Breast epithelium (tissue), 3 donors: ENCODE measurements around the gene FBXL3.

Experiments
- POLR2A ChIP-seq: fragments of 450-650 bp; IDR thresholded peaks from one replicate; pipeline ENCODE4 v1.6.1; 2016; ENCODE audit warnings: antibody characterized with exemption, mild to moderate bottlenecking, moderate library complexity
- POLR2AphosphoS5 ChIP-seq, 3 donors: sonication (generic); formaldehyde crosslinking; IDR thresholded peaks; one replicate each; pipeline ENCODE4 v1.6.1; 2017; ENCODE audit warnings: antibody characterized with exemption in 3 of 3
- TF ChIP-seq, protein P1 (sequence below), 3 donors: fragments of 450-650 bp; IDR thresholded peaks; one replicate each; pipeline ENCODE4 v1.5.1; 2016 to 2017; ENCODE audit warnings: antibody characterized with exemption in 3 of 3, mild to moderate bottlenecking in 3 of 3, moderate library complexity in 3 of 3

DNA sequence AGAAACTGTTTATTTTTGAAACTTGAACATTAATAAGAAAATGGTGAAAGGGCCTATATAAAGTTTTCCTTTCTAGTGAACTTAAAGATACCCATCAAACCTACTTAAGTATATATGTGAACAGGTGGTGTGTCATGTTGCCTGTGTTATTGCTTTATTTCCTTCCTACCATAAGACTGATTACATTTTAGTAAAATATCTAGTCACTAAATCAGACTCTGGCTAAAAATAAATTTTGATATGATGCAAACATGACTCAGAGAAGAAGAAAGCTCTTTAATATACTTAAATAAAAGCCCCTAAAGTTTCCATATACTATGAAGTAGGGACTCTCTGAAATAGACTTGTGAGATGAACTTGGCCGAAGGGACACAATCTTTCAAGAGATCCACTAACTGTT, 35.1 kb upstream of the FBXL3 start:
- no peak for TF ChIP-seq POLR2A
- TF ChIP-seq, protein P1, sequence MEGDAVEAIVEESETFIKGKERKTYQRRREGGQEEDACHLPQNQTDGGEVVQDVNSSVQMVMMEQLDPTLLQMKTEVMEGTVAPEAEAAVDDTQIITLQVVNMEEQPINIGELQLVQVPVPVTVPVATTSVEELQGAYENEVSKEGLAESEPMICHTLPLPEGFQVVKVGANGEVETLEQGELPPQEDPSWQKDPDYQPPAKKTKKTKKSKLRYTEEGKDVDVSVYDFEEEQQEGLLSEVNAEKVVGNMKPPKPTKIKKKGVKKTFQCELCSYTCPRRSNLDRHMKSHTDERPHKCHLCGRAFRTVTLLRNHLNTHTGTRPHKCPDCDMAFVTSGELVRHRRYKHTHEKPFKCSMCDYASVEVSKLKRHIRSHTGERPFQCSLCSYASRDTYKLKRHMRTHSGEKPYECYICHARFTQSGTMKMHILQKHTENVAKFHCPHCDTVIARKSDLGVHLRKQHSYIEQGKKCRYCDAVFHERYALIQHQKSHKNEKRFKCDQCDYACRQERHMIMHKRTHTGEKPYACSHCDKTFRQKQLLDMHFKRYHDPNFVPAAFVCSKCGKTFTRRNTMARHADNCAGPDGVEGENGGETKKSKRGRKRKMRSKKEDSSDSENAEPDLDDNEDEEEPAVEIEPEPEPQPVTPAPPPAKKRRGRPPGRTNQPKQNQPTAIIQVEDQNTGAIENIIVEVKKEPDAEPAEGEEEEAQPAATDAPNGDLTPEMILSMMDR (IDR thresholded peaks at IDR 0.05): no peak
- no peak for TF ChIP-seq POLR2AphosphoS5 (IDR thresholded peaks at IDR 0.05)
